ENCODE data around the gene FOXB1. TPM values are rescaled to one million over a fixed set of nuclear protein-coding genes. Genes with fewer than 3 reads are reported as not detected.

The FOXB1 gene
- total and polyA plus RNA-seq, 2 of the 13 experiments (the other 11 are each of a cell fraction or from before 2014, with no cell fraction given): not detected

- ATAC-seq: no peak
- H3K79me2 ChIP-seq (ENCODE audit: insufficient read depth, low read length): no peaks in the 10 kb centered on the region
- WGBS (ENCODE audit: low lambda C conversion rate): 13% methylated on average over 3 of the region's 3 CpGs
- H4K20me1 ChIP-seq (ENCODE audit: insufficient read depth, low read length): no peaks in the 10 kb centered on the region
- intact Hi-C loops (cut with micrococcal nuclease; ENCODE audit: unreplicated experiment): no loop called here
- ChIA-PET POLR2A (no interaction called here), CTCF (ENCODE audit: low intra/inter-chr PET ratio, low total read pairs) (no interaction called here)
- no TSS peak for BruUV-seq (replicated peaks)
- no peak overlapping the region for H3K9ac ChIP-seq (ENCODE audit: insufficient read depth, low read depth, low read length)
- in situ Hi-C loops (cut with HindIII; ENCODE audit: extremely low pct_ligation_motif_present, low pct_unique_long_range_greater_than_20kb): no loop called here
- no peak overlapping the region for H3K4me2 ChIP-seq (ENCODE audit: low read depth, low read length)
- no peak for DNase-seq (ENCODE audit: low spot score)
- H3K27ac ChIP-seq (ENCODE audit: extremely low read length, insufficient read depth, low read length): no peak overlapping the region
- no peaks in the 10 kb centered on the region for H3K9me3 ChIP-seq (ENCODE audit: low read length)
- H3K4me1 ChIP-seq (ENCODE audit: insufficient read depth, low read length): no peaks in the 10 kb centered on the region
- no peaks in the 10 kb centered on the region; a peak in 1 of 5 replicates for H3K27me3 ChIP-seq (ENCODE audit: control insufficient read depth in 1 of 2, insufficient read depth in 2 of 2, low read length in 2 of 2)
- no peak overlapping the region for H2AFZ ChIP-seq (ENCODE audit: low read length)
- FAIRE-seq: no peak
- no peak overlapping the region for H3K4me3 ChIP-seq (replicated peaks in 1 of 3; ENCODE audit: insufficient read depth in 1 of 3, low read depth in 2 of 3, low read length in 3 of 3)
- no peaks in the 10 kb centered on the region for H3K36me3 ChIP-seq (replicated peaks in 1 of 2; ENCODE audit: control insufficient read depth in 1 of 2, insufficient read depth in 2 of 2, low read length in 2 of 2)
- TF ChIP-seq CSRNP2 (CRISPR knock-in tag; conservative IDR thresholded peaks at IDR 0.05; ENCODE audit: low read depth): no peak
- no peak for TF ChIP-seq ZNF883 (CRISPR knock-in tag; IDR thresholded peaks at IDR 0.05; ENCODE audit: not compliant biosample characterization)
- no peak for TF ChIP-seq CERS6 (CRISPR knock-in tag; IDR thresholded peaks at IDR 0.05)
- TF ChIP-seq PAX8 (CRISPR knock-in tag; IDR thresholded peaks at IDR 0.05; ENCODE audit: borderline replicate concordance): no peak
- TF ChIP-seq ZNF530 (CRISPR knock-in tag; IDR thresholded peaks at IDR 0.05; ENCODE audit: low read depth): no peak
- no peak for TF ChIP-seq PRMT3 (CRISPR knock-in tag; IDR thresholded peaks at IDR 0.05; ENCODE audit: borderline replicate concordance, low read depth)
- TF ChIP-seq MAX (IDR thresholded peaks at IDR 0.05): no peak
- no peak for TF ChIP-seq JUND (CRISPR knock-in tag; IDR thresholded peaks at IDR 0.05)
- TF ChIP-seq NFE2 (CRISPR knock-in tag; IDR thresholded peaks at IDR 0.05): no peak
- TF ChIP-seq THAP8 (CRISPR knock-in tag; IDR thresholded peaks at IDR 0.05; ENCODE audit: borderline replicate concordance): no peak
- TF ChIP-seq ZNF101 (CRISPR knock-in tag; IDR thresholded peaks at IDR 0.05; ENCODE audit: borderline replicate concordance, low read depth): no peak
- no peak for TF ChIP-seq ZNF281 (CRISPR knock-in tag; IDR thresholded peaks at IDR 0.05; ENCODE audit: borderline replicate concordance)
- no peak for TF ChIP-seq POLR2A (IDR thresholded peaks at IDR 0.05; ENCODE audit: insufficient read depth in 1 of 2, low read depth in 2 of 2, low read length in 2 of 2)
- no peak for TF ChIP-seq HNRNPH1 (optimal IDR thresholded peaks at IDR 0.05; ENCODE audit: low read depth, low read length)
- no peak for TF ChIP-seq ZNF251 (CRISPR knock-in tag; IDR thresholded peaks at IDR 0.05)
- TF ChIP-seq ZNF839 (CRISPR knock-in tag; IDR thresholded peaks at IDR 0.05; ENCODE audit: borderline replicate concordance): no peak
These were observed 35.2 kb downstream of the FOXB1 start for GRCh38 chr15:60039316-60039715.
